ENCODE measurements around the gene THSD1. TPM values are rescaled to one million over a fixed set of nuclear protein-coding genes. Genes with fewer than 3 reads are reported as not detected.

Gene THSD1
- polyA plus RNA-seq, 2 of the 4 experiments (the other 2 are of a cell fraction) = 5.4 to 6.1 TPM

DNA sequence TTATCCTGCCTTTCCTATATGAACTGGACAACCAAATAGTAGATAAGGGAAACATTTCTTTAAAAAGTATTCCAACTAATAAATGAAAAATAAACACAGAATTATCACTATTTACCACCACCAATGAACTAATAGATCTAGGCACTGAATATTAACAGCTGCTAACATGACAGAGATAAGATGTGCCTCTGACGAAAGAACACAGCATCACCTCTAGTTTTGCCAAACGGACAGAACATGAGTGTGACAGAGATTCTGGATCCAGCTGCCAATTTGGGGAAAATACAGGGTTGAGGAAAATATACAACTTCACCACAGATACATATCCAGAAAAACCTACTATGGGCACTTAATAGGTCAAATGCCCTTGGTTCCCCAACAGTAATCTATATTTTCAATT is 26.5 kb upstream of the THSD1 start (continued):
- TF ChIP-seq, protein P1, sequence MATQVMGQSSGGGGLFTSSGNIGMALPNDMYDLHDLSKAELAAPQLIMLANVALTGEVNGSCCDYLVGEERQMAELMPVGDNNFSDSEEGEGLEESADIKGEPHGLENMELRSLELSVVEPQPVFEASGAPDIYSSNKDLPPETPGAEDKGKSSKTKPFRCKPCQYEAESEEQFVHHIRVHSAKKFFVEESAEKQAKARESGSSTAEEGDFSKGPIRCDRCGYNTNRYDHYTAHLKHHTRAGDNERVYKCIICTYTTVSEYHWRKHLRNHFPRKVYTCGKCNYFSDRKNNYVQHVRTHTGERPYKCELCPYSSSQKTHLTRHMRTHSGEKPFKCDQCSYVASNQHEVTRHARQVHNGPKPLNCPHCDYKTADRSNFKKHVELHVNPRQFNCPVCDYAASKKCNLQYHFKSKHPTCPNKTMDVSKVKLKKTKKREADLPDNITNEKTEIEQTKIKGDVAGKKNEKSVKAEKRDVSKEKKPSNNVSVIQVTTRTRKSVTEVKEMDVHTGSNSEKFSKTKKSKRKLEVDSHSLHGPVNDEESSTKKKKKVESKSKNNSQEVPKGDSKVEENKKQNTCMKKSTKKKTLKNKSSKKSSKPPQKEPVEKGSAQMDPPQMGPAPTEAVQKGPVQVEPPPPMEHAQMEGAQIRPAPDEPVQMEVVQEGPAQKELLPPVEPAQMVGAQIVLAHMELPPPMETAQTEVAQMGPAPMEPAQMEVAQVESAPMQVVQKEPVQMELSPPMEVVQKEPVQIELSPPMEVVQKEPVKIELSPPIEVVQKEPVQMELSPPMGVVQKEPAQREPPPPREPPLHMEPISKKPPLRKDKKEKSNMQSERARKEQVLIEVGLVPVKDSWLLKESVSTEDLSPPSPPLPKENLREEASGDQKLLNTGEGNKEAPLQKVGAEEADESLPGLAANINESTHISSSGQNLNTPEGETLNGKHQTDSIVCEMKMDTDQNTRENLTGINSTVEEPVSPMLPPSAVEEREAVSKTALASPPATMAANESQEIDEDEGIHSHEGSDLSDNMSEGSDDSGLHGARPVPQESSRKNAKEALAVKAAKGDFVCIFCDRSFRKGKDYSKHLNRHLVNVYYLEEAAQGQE (IDR thresholded peaks at IDR 0.05) = no peak
- no peak for TF ChIP-seq GATA3 (IDR thresholded peaks at IDR 0.05; ENCODE audit: borderline replicate concordance)
- TF ChIP-seq FOSL2 (IDR thresholded peaks at IDR 0.05) = no peak
- TF ChIP-seq FOSL2 (CRISPR knock-in tag; IDR thresholded peaks at IDR 0.05) = no peak
- TF ChIP-seq CHD2 (IDR thresholded peaks at IDR 0.05; ENCODE audit: low read length, partially characterized antibody) = no peak
- TF ChIP-seq HOXB5 (CRISPR knock-in tag; IDR thresholded peaks at IDR 0.05) = no peak
- TF ChIP-seq, protein P2, sequence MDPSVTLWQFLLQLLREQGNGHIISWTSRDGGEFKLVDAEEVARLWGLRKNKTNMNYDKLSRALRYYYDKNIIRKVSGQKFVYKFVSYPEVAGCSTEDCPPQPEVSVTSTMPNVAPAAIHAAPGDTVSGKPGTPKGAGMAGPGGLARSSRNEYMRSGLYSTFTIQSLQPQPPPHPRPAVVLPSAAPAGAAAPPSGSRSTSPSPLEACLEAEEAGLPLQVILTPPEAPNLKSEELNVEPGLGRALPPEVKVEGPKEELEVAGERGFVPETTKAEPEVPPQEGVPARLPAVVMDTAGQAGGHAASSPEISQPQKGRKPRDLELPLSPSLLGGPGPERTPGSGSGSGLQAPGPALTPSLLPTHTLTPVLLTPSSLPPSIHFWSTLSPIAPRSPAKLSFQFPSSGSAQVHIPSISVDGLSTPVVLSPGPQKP (IDR thresholded peaks at IDR 0.05; ENCODE audit: low read depth, low read length) = no peak
- TF ChIP-seq KDM5A (IDR thresholded peaks at IDR 0.05) = no peak
- TF ChIP-seq, protein P3, sequence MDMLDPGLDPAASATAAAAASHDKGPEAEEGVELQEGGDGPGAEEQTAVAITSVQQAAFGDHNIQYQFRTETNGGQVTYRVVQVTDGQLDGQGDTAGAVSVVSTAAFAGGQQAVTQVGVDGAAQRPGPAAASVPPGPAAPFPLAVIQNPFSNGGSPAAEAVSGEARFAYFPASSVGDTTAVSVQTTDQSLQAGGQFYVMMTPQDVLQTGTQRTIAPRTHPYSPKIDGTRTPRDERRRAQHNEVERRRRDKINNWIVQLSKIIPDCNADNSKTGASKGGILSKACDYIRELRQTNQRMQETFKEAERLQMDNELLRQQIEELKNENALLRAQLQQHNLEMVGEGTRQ (IDR thresholded peaks at IDR 0.05) = no peak

DNA sequence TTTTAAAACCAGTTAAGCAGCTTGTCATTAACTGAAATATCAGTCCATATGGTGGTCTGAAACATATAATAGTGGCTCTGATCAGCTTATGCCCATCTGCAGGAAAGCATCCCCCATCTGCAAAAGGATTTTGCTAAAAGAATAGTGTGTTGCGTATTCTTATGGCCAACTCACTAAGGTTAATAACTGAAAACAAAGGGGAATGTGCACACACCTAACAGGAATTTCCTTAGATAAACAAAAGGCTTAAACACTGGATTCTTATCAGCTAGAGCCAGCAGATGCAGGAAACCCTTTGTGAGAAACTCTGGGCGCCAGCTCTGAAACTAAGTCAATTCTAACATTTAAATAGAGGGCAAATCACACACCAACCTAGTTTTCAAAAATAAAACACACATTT is 22.3 kb upstream of the THSD1 start:
- Histone ChIP-seq H3K27ac (peak overlapping the region; percentile 11 to 63; a peak in 4 of 6 replicates), H3K4me2 (peak overlapping the region; percentile 58), H3K4me1 (peaks cover 18% of the 10 kb centered on the region), H3K4me3 (no peak overlapping the region), H3K9me3 (no peaks in the 10 kb centered on the region)
- DNase-seq (ENCODE audit: low read depth in 1 of 2, low spot score in 1 of 2) = peak in 1 of 2 experiments; percentile 49
- ATAC-seq = peak in 1 of 2 experiments; percentile 69; a peak in 3 of 6 replicates
- FAIRE-seq = no peak
- TF ChIP-seq MYC (IDR thresholded peaks at IDR 0.05; ENCODE audit: borderline replicate concordance, low read length) (no peak), GATA3 (IDR thresholded peaks at IDR 0.05; ENCODE audit: borderline replicate concordance) (peak; percentile 46; the same call in 1 of the 2 replicates)
- TF ChIP-seq, protein P4, sequence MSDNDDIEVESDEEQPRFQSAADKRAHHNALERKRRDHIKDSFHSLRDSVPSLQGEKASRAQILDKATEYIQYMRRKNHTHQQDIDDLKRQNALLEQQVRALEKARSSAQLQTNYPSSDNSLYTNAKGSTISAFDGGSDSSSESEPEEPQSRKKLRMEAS (IDR thresholded peaks at IDR 0.05) = 0 out of 2 replicates have a peak, but pooled peaks have one; percentile 14
- 17% methylated on average over 2 of the region's 2 CpGs for WGBS (ENCODE audit: missing lambda C conversion rate)
- ChIA-PET CTCF (interaction anchor here (1.3 to 1.6 kb wide), 2 partner anchors 22 to 23 kb away, joined by 8 read pairs; no protein-coding TSS in a partner anchor), POLR2A (interaction anchor here (1.4 to 1.8 kb wide), 4 partner anchors 17 to 23 kb away, joined by 4 to 10 read pairs (median 6); partner anchors contain the start of genes THSD1 and VPS36)

DNA sequence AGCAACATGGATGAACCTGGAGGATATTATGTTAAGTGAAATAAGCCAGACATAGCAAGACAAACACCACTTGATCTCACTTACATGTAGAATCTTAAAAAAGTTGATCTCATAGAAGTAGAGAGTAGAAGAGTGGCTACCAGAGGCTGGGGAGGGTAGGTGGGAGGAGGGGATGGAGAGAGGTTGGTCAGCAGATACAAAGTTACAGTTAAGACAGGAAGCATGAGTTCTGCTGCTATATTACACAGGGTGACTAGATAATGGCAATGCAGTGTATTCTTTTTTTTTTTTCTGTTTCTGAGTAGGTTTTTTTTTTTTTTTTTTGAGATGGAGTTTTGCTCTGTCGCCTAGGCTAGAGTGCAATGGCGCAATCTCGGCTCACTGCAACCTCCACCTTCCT is 15.2 kb upstream of the THSD1 start:
- no peaks in the 10 kb centered on the region for H3K9me3 ChIP-seq
- no peak overlapping the region for H3K27ac ChIP-seq
- no peak overlapping the region for H3K4me3 ChIP-seq
- CTCF ChIA-PET = interaction anchor here (3.9 kb wide), 1 partner anchor 29 kb away, joined by 25 read pairs; the partner anchor contains the start of gene VPS36
- peaks cover under 1% of the 10 kb centered on the region; the same call in 1 of the 3 replicates for H3K4me1 ChIP-seq
- 97% methylated on average over 3 of the region's 3 CpGs for WGBS (ENCODE audit: missing lambda C conversion rate)
- ATAC-seq (no peak), DNase-seq (ENCODE audit: low read depth in 1 of 2, low spot score in 1 of 2) (no peak), FAIRE-seq (no peak)
- H3K4me2 ChIP-seq = no peak overlapping the region
- POLR2A ChIA-PET = no interaction called here
- TF ChIP-seq HOXA7 (CRISPR knock-in tag; IDR thresholded peaks at IDR 0.05) = no peak

DNA sequence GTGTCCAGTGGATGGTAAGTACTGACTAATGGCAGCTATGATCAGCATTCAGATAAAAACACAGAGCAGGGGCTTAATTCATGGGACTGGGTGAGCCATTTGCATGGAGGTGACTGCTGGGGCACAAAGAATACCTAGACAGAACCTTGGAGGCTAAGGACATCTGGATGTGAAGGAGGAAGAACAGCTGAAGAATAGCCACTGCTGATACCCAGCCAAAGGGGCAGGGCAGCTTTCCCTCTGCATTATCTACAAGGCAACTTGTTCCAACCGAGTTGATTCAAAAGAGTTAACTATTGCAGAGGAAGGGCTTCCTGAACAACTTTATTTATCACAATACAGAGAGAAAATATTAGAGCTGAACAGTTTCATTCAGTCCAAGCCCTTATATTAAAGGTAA is 13.1 kb upstream of the THSD1 start:
- ChIA-PET POLR2A (no interaction called here), CTCF (interaction anchor here (1.0 to 1.3 kb wide), 2 partner anchors 31 to 32 kb away, joined by 3 to 5 read pairs; no protein-coding TSS in a partner anchor)
- H3K9me3 ChIP-seq = no peaks in the 10 kb centered on the region
- TF ChIP-seq, protein P2 (IDR thresholded peaks at IDR 0.05; ENCODE audit: low read depth, low read length) = no peak
- TF ChIP-seq JUN (IDR thresholded peaks at IDR 0.05) = no peak
- no peak for TF ChIP-seq NFE2L2 (conservative IDR thresholded peaks at IDR 0.05; ENCODE audit: low read length)
- TF ChIP-seq, protein P4 (IDR thresholded peaks at IDR 0.05) = no peak
- no peak for TF ChIP-seq NPAS2 (CRISPR knock-in tag; IDR thresholded peaks at IDR 0.05; ENCODE audit: borderline replicate concordance)
- no peak for TF ChIP-seq RCOR1 (IDR thresholded peaks at IDR 0.05; ENCODE audit: low read depth, low read length)
- no peak for TF ChIP-seq EHMT2 (IDR thresholded peaks at IDR 0.05; ENCODE audit: low read depth)
- TF ChIP-seq ZFP36 (IDR thresholded peaks at IDR 0.05; ENCODE audit: borderline replicate concordance, partially characterized antibody) = no peak
- TF ChIP-seq CEBPB (IDR thresholded peaks at IDR 0.05) = no peak
- TF ChIP-seq JUNB (IDR thresholded peaks at IDR 0.05) = no peak
- TF ChIP-seq, protein P5, sequence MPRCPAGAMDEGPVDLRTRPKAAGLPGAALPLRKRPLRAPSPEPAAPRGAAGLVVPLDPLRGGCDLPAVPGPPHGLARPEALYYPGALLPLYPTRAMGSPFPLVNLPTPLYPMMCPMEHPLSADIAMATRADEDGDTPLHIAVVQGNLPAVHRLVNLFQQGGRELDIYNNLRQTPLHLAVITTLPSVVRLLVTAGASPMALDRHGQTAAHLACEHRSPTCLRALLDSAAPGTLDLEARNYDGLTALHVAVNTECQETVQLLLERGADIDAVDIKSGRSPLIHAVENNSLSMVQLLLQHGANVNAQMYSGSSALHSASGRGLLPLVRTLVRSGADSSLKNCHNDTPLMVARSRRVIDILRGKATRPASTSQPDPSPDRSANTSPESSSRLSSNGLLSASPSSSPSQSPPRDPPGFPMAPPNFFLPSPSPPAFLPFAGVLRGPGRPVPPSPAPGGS (IDR thresholded peaks at IDR 0.05) = no peak
- TF ChIP-seq ZC3H11A (IDR thresholded peaks at IDR 0.05) = no peak
- no peak overlapping the region for H3K4me3 ChIP-seq
- peaks cover 22% of the 10 kb centered on the region for H3K4me1 ChIP-seq
- WGBS (ENCODE audit: missing lambda C conversion rate) = 65% methylated on average over 1 of the region's 1 CpG
- ATAC-seq = no peak
- H3K4me2 ChIP-seq = no peak overlapping the region
- FAIRE-seq = no peak
- no peak overlapping the region for H3K27ac ChIP-seq
- DNase-seq (ENCODE audit: low read depth in 1 of 2, low spot score in 1 of 2) = no peak

All from A549 (cell line).